HL-60/S4 (cell line): ENCODE results near the gene HYAL2.

Source experiments
- in situ Hi-C: fragments of 300-500 bp; cut with MboI; formaldehyde crosslinking; loops from 2 replicates; pipeline ENCODE4 v1.14.3; 2022; ENCODE audit warnings: low sequenced_read_pairs

The HYAL2 gene

GRCh38 chr3:50352781-50353180 lies 30.2 kb upstream of the HYAL2 start:
- in situ Hi-C loops: loop anchor here (25.0 kb wide), 1 partner anchor 185 kb away; no protein-coding TSS in a partner anchor

GRCh38 chr3:50351323-50351697 lies 28.8 kb upstream of the HYAL2 start:
- in situ Hi-C loops: loop anchor here (25.0 kb wide), 1 partner anchor 186 kb away; no protein-coding TSS in a partner anchor

- in situ Hi-C loops: loop anchor here (25.0 kb wide), 1 partner anchor 187 kb away; no protein-coding TSS in a partner anchor
These were observed 28.2 kb upstream of the HYAL2 start, which contains the start of the genes CYB561D2 and NPRL2 for GRCh38 chr3:50350527-50351322. CYB561D2 (plus strand) TSS chr3:50350862; CDS start chr3:50351434, 572 bp downstream. NPRL2 (minus strand) TSS chr3:50350775; CDS start chr3:50350652, 123 bp downstream.

GRCh38 chr3:50350213-50350526 lies 27.6 kb upstream of the HYAL2 start:
- in situ Hi-C loops: loop anchor here (25.0 kb wide), 1 partner anchor 187 kb away; no protein-coding TSS in a partner anchor

GRCh38 chr3:50347187-50347813 lies 24.8 kb upstream of the HYAL2 start:
- in situ Hi-C loops: no loop called here

- in situ Hi-C loops: no loop called here
These were observed 23.2 kb upstream of the HYAL2 start, which contains the start of gene ZMYND10 for GRCh38 chr3:50345586-50346234. ZMYND10 (minus strand) TSS chr3:50345732; CDS start chr3:50345579, 153 bp downstream.

- in situ Hi-C loops: no loop called here
These were observed 22.5 kb upstream of the HYAL2 start for GRCh38 chr3:50345008-50345407.

- in situ Hi-C loops: no loop called here
These were observed 20.5 kb upstream of the HYAL2 start for GRCh38 chr3:50342813-50343633.

GRCh38 chr3:50341996-50342650 lies 19.6 kb upstream of the HYAL2 start:
- in situ Hi-C loops: no loop called here

- in situ Hi-C loops: no loop called here
These were observed 19.0 kb upstream of the HYAL2 start for GRCh38 chr3:50341537-50341936.

GRCh38 chr3:50340448-50341329 lies 18.1 kb upstream of the HYAL2 start, which contains the start of gene RASSF1:
RASSF1 (minus strand) TSS chr3:50340836; CDS start chr3:50340805, 31 bp downstream.
- in situ Hi-C loops: no loop called here

- in situ Hi-C loops: no loop called here
These were observed 17.6 kb upstream of the HYAL2 start for GRCh38 chr3:50340147-50340447.

- in situ Hi-C loops: no loop called here
These were observed 17.1 kb upstream of the HYAL2 start for GRCh38 chr3:50339485-50340146.

- in situ Hi-C loops: no loop called here
These were observed 16.4 kb upstream of the HYAL2 start for GRCh38 chr3:50338965-50339364.

GRCh38 chr3:50337175-50337861 lies 14.8 kb upstream of the HYAL2 start:
- in situ Hi-C loops: no loop called here

- in situ Hi-C loops: no loop called here
These were observed 14.1 kb upstream of the HYAL2 start for GRCh38 chr3:50336452-50337174.

GRCh38 chr3:50334339-50335075 lies 12.0 kb upstream of the HYAL2 start:
- in situ Hi-C loops: no loop called here
